Measurements from ENCODE around the gene MICAL3.

MICAL3 gene

DNA sequence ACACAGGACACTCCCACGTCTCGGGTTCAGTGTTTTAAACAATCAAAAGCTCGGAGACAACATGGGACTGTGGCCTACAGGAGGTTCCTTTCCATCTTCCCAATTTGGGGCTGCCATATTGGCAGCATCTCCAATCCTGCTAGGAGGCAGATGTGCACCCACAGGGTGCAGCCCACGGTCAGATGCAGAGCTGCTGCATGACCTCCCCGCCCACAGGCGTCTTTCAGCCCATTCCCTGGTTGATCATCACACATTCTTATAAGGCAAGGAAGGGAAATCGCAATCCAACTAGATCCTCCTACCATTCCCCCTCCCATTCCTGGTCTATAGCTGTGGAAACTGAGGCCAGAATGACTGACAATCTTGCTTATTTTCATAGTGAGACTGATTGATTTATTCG is 121.4 kb downstream of the MICAL3 start:
- no peak overlapping the region for H3K4me3 ChIP-seq (ENCODE audit: control insufficient read depth, low read depth, low read length)
- TF ChIP-seq, protein P1, sequence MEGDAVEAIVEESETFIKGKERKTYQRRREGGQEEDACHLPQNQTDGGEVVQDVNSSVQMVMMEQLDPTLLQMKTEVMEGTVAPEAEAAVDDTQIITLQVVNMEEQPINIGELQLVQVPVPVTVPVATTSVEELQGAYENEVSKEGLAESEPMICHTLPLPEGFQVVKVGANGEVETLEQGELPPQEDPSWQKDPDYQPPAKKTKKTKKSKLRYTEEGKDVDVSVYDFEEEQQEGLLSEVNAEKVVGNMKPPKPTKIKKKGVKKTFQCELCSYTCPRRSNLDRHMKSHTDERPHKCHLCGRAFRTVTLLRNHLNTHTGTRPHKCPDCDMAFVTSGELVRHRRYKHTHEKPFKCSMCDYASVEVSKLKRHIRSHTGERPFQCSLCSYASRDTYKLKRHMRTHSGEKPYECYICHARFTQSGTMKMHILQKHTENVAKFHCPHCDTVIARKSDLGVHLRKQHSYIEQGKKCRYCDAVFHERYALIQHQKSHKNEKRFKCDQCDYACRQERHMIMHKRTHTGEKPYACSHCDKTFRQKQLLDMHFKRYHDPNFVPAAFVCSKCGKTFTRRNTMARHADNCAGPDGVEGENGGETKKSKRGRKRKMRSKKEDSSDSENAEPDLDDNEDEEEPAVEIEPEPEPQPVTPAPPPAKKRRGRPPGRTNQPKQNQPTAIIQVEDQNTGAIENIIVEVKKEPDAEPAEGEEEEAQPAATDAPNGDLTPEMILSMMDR (conservative IDR thresholded peaks at IDR 0.05; ENCODE audit: control insufficient read depth, insufficient read depth, low read depth, low read length): no peak
- DNase-seq (ENCODE audit: low read depth): no peak

- H3K4me3 ChIP-seq (ENCODE audit: control insufficient read depth, low read depth, low read length): no peak overlapping the region
- DNase-seq (ENCODE audit: low read depth): no peak
- TF ChIP-seq, protein P1 (conservative IDR thresholded peaks at IDR 0.05; ENCODE audit: control insufficient read depth, insufficient read depth, low read depth, low read length): no peak
Observed at GRCh38 chr22:17898375-17898774, 126.0 kb downstream of the MICAL3 start.

- TF ChIP-seq, protein P1 (conservative IDR thresholded peaks at IDR 0.05; ENCODE audit: control insufficient read depth, insufficient read depth, low read depth, low read length): no peak
Observed at GRCh38 chr22:17897858-17898257, 126.5 kb downstream of the MICAL3 start.

GRCh38 chr22:17897426-17897825 is 126.9 kb downstream of the MICAL3 start:
- TF ChIP-seq, protein P1 (conservative IDR thresholded peaks at IDR 0.05; ENCODE audit: control insufficient read depth, insufficient read depth, low read depth, low read length): no peak
- DNase-seq (ENCODE audit: low read depth): no peak
- H3K4me3 ChIP-seq (ENCODE audit: control insufficient read depth, low read depth, low read length): no peak overlapping the region

More at GRCh38 chr22:17897858-17898257, 126.5 kb downstream of the MICAL3 start:
- H3K4me3 ChIP-seq (ENCODE audit: control insufficient read depth, low read depth, low read length): no peak overlapping the region
- DNase-seq (ENCODE audit: low read depth): no peak

DNA sequence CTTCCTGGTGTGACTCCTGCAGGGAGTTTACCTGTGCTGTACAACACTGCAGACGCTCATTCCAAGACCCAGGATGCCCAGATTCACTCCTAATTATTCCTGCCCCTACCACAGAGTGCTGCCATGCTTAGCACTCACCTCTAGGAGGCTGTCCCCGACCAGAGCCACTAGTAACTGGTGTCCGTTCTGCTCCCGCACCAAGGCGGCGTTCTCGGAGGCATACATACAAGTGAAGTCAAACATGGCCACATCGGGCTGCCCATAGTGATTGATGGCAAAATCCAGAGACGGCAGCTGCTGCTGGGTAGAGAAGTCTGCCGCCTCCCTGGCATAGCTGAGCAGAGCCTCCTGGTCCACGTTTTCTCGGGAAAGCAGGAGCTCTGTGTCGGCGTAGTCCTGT is 127.8 kb downstream of the MICAL3 start:
- no peak for DNase-seq (ENCODE audit: low read depth)
- TF ChIP-seq, protein P1 (conservative IDR thresholded peaks at IDR 0.05; ENCODE audit: control insufficient read depth, insufficient read depth, low read depth, low read length): peak; percentile 30
- no peak overlapping the region for H3K4me3 ChIP-seq (ENCODE audit: control insufficient read depth, low read depth, low read length)

- H3K4me3 ChIP-seq (ENCODE audit: control insufficient read depth, low read depth, low read length): no peak overlapping the region
- TF ChIP-seq, protein P1 (conservative IDR thresholded peaks at IDR 0.05; ENCODE audit: control insufficient read depth, insufficient read depth, low read depth, low read length): no peak
- DNase-seq (ENCODE audit: low read depth): no peak
Observed at GRCh38 chr22:17893900-17894535, 130.3 kb downstream of the MICAL3 start.

GRCh38 chr22:17892376-17892775 is 132.0 kb downstream of the MICAL3 start:
- H3K4me3 ChIP-seq (ENCODE audit: control insufficient read depth, low read depth, low read length): no peak overlapping the region
- TF ChIP-seq, protein P1 (conservative IDR thresholded peaks at IDR 0.05; ENCODE audit: control insufficient read depth, insufficient read depth, low read depth, low read length): no peak
- DNase-seq (ENCODE audit: low read depth): no peak

All from fibroblast of mammary gland (primary cell).